Stimulated activated CD4-positive, alpha-beta T cell treated with anti-CD3 and anti-CD28 coated beads, Interleukin-1b, Interleukin-23, amount 100 ng/mL, for 24 hours (primary cell): ENCODE results near the gene LHX3.

Experiments
- DNase-seq, 4 experiments: peaks; one replicate each; pipeline ENCODE4 v3.0.0-alpha.2; 2020; ENCODE audit warnings: low read depth in 4 of 4, low spot score in 1 of 4

LHX3 gene

GRCh38 chr9:136193891-136194279 lies 11.0 kb downstream of the LHX3 start:
- DNase-seq, result no peak

- no peak for DNase-seq
Observed at GRCh38 chr9:136193127-136193890, 11.6 kb downstream of the LHX3 start.

GRCh38 chr9:136192289-136193126 lies 12.4 kb downstream of the LHX3 start:
- no peak for DNase-seq

- no peak for DNase-seq
Observed at GRCh38 chr9:136191960-136192286, 13.0 kb downstream of the LHX3 start.

- no peak for DNase-seq
Observed at GRCh38 chr9:136191099-136191959, 13.6 kb downstream of the LHX3 start.

- no peak for DNase-seq
Observed at GRCh38 chr9:136190656-136191055, 14.3 kb downstream of the LHX3 start.

GRCh38 chr9:136190237-136190601 lies 14.7 kb downstream of the LHX3 start:
- DNase-seq, result no peak

- no peak for DNase-seq
Observed at GRCh38 chr9:136189394-136190236, 15.3 kb downstream of the LHX3 start.

GRCh38 chr9:136187683-136188586 lies 17.0 kb downstream of the LHX3 start:
- DNase-seq, result no peak

GRCh38 chr9:136187197-136187596 lies 17.7 kb downstream of the LHX3 start:
- no peak for DNase-seq

- no peak for DNase-seq
Observed at GRCh38 chr9:136186386-136186785, 18.5 kb downstream of the LHX3 start.

GRCh38 chr9:136185596-136186366 lies 19.1 kb downstream of the LHX3 start:
- no peak for DNase-seq

GRCh38 chr9:136185066-136185465 lies 19.9 kb downstream of the LHX3 start:
- DNase-seq, result no peak

GRCh38 chr9:136182850-136183422 lies 22.0 kb downstream of the LHX3 start:
- DNase-seq, result no peak

GRCh38 chr9:136182420-136182787 lies 22.5 kb downstream of the LHX3 start:
- no peak for DNase-seq

GRCh38 chr9:136181784-136182419 lies 23.0 kb downstream of the LHX3 start:
- no peak for DNase-seq

GRCh38 chr9:136180586-136180985 lies 24.3 kb downstream of the LHX3 start:
- DNase-seq, result no peak

GRCh38 chr9:136179761-136180160 lies 25.2 kb downstream of the LHX3 start:
- no peak for DNase-seq
